Neuronal stem cell (in vitro differentiated cells): ENCODE measurements around the gene DCAF8L2.
"Not testable (repeated sequence)": the region's sequence is repeated elsewhere in the genome, so short reads cannot be mapped to it uniquely, and the experiment has no call there.

Experiments used
- DNase-seq: peaks from one replicate; pipeline ENCODE4 v3.0.0-alpha.2; 2013; ENCODE audit warnings: low spot score
- H2AFZ ChIP-seq: one replicate; pipeline ENCODE4 v1.6.1; 2013; ENCODE audit warnings: mild to moderate bottlenecking, low read length, inconsistent platforms
- H2AK5ac ChIP-seq: 2 replicates; pipeline ENCODE4 v1.6.1; 2013; ENCODE audit warnings: low read depth, mild to moderate bottlenecking, inconsistent platforms, low read length, moderate library complexity, mixed read lengths
- H2BK120ac ChIP-seq: 2 replicates; pipeline ENCODE4 v1.6.1; 2013; ENCODE audit warnings: low read depth, mild to moderate bottlenecking, inconsistent platforms, low read length, moderate library complexity, mixed read lengths
- H2BK12ac ChIP-seq: one replicate; pipeline ENCODE4 v1.6.1; 2013; ENCODE audit warnings: low read length, inconsistent platforms
- H2BK15ac ChIP-seq: 2 replicates; pipeline ENCODE4 v1.6.1; 2013; ENCODE audit warnings: mild to moderate bottlenecking, low read length, inconsistent platforms, mixed read lengths
- H2BK5ac ChIP-seq: one replicate; pipeline ENCODE4 v1.6.1; 2013; ENCODE audit warnings: inconsistent platforms, mild to moderate bottlenecking, low read length, moderate library complexity
- H3K14ac ChIP-seq: one replicate; pipeline ENCODE4 v1.6.1; 2013; ENCODE audit warnings: low read length, inconsistent platforms
- H3K18ac ChIP-seq: 2 replicates; pipeline ENCODE4 v1.6.1; 2013; ENCODE audit warnings: low read length, inconsistent platforms
- H3K23ac ChIP-seq: 2 replicates; pipeline ENCODE4 v1.6.1; 2013; ENCODE audit warnings: low read depth, mild to moderate bottlenecking, mixed read lengths, low read length, inconsistent platforms; ENCODE audit not compliant: poor library complexity
- H3K27ac ChIP-seq: replicated peaks from 3 replicates; pipeline ENCODE4 v1.5.1; 2013; ENCODE audit warnings: low read length, inconsistent platforms
- H3K27me3 ChIP-seq, 3 experiments: 2 replicates each; pipeline ENCODE4 v1.6.1; 2013; ENCODE audit warnings: low read length in 3 of 3, mild to moderate bottlenecking in 2 of 3, inconsistent platforms in 1 of 3, low read depth in 1 of 3, mixed read lengths in 1 of 3, moderate library complexity in 1 of 3; ENCODE audit not compliant: control insufficient read depth in 3 of 3, insufficient read depth in 3 of 3
- H3K36me3 ChIP-seq, 2 donors: replicated peaks in 1 of 2; 2 replicates each; pipeline ENCODE4 v1.6.1; 2013; ENCODE audit warnings: low read length in 2 of 2; ENCODE audit not compliant: control insufficient read depth in 2 of 2, insufficient read depth in 2 of 2
- H3K4ac ChIP-seq: 2 replicates; pipeline ENCODE4 v1.6.1; 2013; ENCODE audit warnings: inconsistent platforms, mild to moderate bottlenecking, low read length, moderate library complexity
- H3K4me1 ChIP-seq, 2 donors: 1 replicate in 1 of 2; 2 replicates in 1 of 2; pipeline ENCODE4 v1.6.1; 2013; ENCODE audit warnings: low read length in 2 of 2, low read depth in 1 of 2; ENCODE audit not compliant: control insufficient read depth in 2 of 2, insufficient read depth in 1 of 2
- H3K4me2 ChIP-seq: one replicate; pipeline ENCODE4 v1.6.1; 2013; ENCODE audit warnings: mild to moderate bottlenecking, low read length, inconsistent platforms; ENCODE audit not compliant: insufficient read depth, poor library complexity, severe bottlenecking
- H3K4me3 ChIP-seq, 2 donors: 2 replicates each; pipeline ENCODE4 v1.5.1; 2013; ENCODE audit warnings: low read length in 2 of 2, mild to moderate bottlenecking in 2 of 2, inconsistent platforms in 1 of 2, moderate library complexity in 1 of 2
- H3K79me1 ChIP-seq: one replicate; pipeline ENCODE4 v1.6.1; 2013; ENCODE audit warnings: low read depth, mild to moderate bottlenecking, inconsistent platforms, low read length, moderate library complexity
- H3K9ac ChIP-seq: one replicate; pipeline ENCODE4 v1.6.1; 2013; ENCODE audit warnings: mild to moderate bottlenecking, low read depth, low read length, inconsistent platforms; ENCODE audit not compliant: poor library complexity
- H3K9me3 ChIP-seq, 2 donors: replicated peaks in 1 of 2; 2 replicates each; pipeline versions ENCODE3 to v1.6.1; 2013; ENCODE audit warnings: low read length in 2 of 2, mild to moderate bottlenecking in 2 of 2, inconsistent platforms in 1 of 2, low read depth in 1 of 2, mixed read lengths in 1 of 2, moderate library complexity in 1 of 2; ENCODE audit not compliant: control insufficient read depth in 2 of 2, insufficient read depth in 1 of 2
- H4K8ac ChIP-seq: one replicate; pipeline ENCODE4 v1.6.1; 2013; ENCODE audit warnings: low read depth, mild to moderate bottlenecking, inconsistent platforms, low read length, moderate library complexity
- H4K91ac ChIP-seq: one replicate; pipeline ENCODE4 v1.6.1; 2013; ENCODE audit warnings: low read length, low read depth, mild to moderate bottlenecking, inconsistent platforms; ENCODE audit not compliant: poor library complexity
- WGBS, 2 donors: extraction: QIAGEN DNeasy Blood & Tissue Kit; methylation state at CpG; one replicate each; pipeline ENCODE4 v1.1.7; 2013; ENCODE audit warnings: missing lambda C conversion rate in 2 of 2, mixed read lengths in 1 of 2; ENCODE audit not compliant: insufficient read length in 2 of 2, insufficient replicate concordance in 1 of 2; ENCODE audit errors: extremely low coverage in 2 of 2; 5-methylcytosine and 5-hydroxymethylcytosine counted together

DCAF8L2 gene

GRCh38 chrX:27731962-27732361 is 141.8 kb downstream of the DCAF8L2 start:
- no peak overlapping the region for H3K4ac ChIP-seq
- no peak overlapping the region for H3K23ac ChIP-seq
- no peak overlapping the region for H2BK120ac ChIP-seq
- H3K4me1 ChIP-seq = no peaks in the 10 kb centered on the region
- H3K9me3 ChIP-seq = no peaks in the 10 kb centered on the region
- H2BK12ac ChIP-seq = no peak overlapping the region
- H2BK5ac ChIP-seq = no peak overlapping the region
- no peak overlapping the region for H3K4me2 ChIP-seq
- no peaks in the 10 kb centered on the region for H3K36me3 ChIP-seq
- no CpG with 5 or more reads among the region's 5 CpGs for WGBS, 2 donors
- H4K8ac ChIP-seq = no peak overlapping the region
- H3K4me3 ChIP-seq = no peak overlapping the region
- H3K79me1 ChIP-seq = no peaks in the 10 kb centered on the region
- no peak overlapping the region for H3K18ac ChIP-seq
- no peaks in the 10 kb centered on the region for H3K27me3 ChIP-seq
- no peak for DNase-seq
- no peak overlapping the region for H3K27ac ChIP-seq
- no peak overlapping the region for H3K9ac ChIP-seq
- no peak overlapping the region for H2AK5ac ChIP-seq
- H2BK15ac ChIP-seq = no peak overlapping the region
- H2AFZ ChIP-seq = no peak overlapping the region
- no peak overlapping the region for H4K91ac ChIP-seq
- no peak overlapping the region for H3K14ac ChIP-seq

- H2AK5ac ChIP-seq = no peak overlapping the region
- H3K27me3 ChIP-seq = no peaks in the 10 kb centered on the region
- no peak overlapping the region for H3K14ac ChIP-seq
- no peak for DNase-seq
- no peaks in the 10 kb centered on the region for H3K9me3 ChIP-seq
- H2BK5ac ChIP-seq = no peak overlapping the region
- no peaks in the 10 kb centered on the region for H3K36me3 ChIP-seq
- no peaks in the 10 kb centered on the region for H3K79me1 ChIP-seq
- H3K18ac ChIP-seq = no peak overlapping the region
- no peak overlapping the region for H3K27ac ChIP-seq
- H3K4me3 ChIP-seq = no peak overlapping the region
- no peak overlapping the region for H3K4ac ChIP-seq
- no peak overlapping the region for H3K9ac ChIP-seq
- H2BK120ac ChIP-seq = no peak overlapping the region
- no peak overlapping the region for H2BK12ac ChIP-seq
- no peak overlapping the region for H3K23ac ChIP-seq
- H4K91ac ChIP-seq = no peak overlapping the region
- H4K8ac ChIP-seq = no peak overlapping the region
- H2BK15ac ChIP-seq = no peak overlapping the region
- no peaks in the 10 kb centered on the region for H3K4me1 ChIP-seq
- no CpG with 5 or more reads among the region's 3 CpGs for WGBS, 2 donors
- no peak overlapping the region for H2AFZ ChIP-seq
- no peak overlapping the region for H3K4me2 ChIP-seq
Observed at GRCh38 chrX:27735914-27736313, 145.8 kb downstream of the DCAF8L2 start.

- Histone ChIP-seq H3K9me3 (no peaks in the 10 kb centered on the region), H2BK5ac (no peak overlapping the region), H3K4ac (no peak overlapping the region), H3K23ac (no peak overlapping the region), H3K4me1 (no peaks in the 10 kb centered on the region), H3K18ac (no peak overlapping the region), H2BK12ac (no peak overlapping the region), H3K14ac (no peak overlapping the region), H4K91ac (no peak overlapping the region), H3K4me2 (no peak overlapping the region), H3K36me3 (no peaks in the 10 kb centered on the region), H2AFZ (no peak overlapping the region), H2BK15ac (no peak overlapping the region), H2AK5ac (no peak overlapping the region), H3K27me3 (no peaks in the 10 kb centered on the region), H2BK120ac (no peak overlapping the region), H4K8ac (no peak overlapping the region), H3K4me3 (no peak overlapping the region), H3K27ac (no peak overlapping the region), H3K79me1 (no peaks in the 10 kb centered on the region), H3K9ac (no peak overlapping the region)
- no CpG with 5 or more reads among the region's 5 CpGs for WGBS, 2 donors
- no peak for DNase-seq
Observed at GRCh38 chrX:27740933-27741332, 150.8 kb downstream of the DCAF8L2 start.

- H3K4me3 ChIP-seq, H3K79me1 ChIP-seq, H2BK12ac ChIP-seq, H3K18ac ChIP-seq, H2BK15ac ChIP-seq, H2AFZ ChIP-seq, H3K27me3 ChIP-seq, H3K36me3 ChIP-seq, H3K4me1 ChIP-seq, H4K91ac ChIP-seq, H3K27ac ChIP-seq, H2BK120ac ChIP-seq, H4K8ac ChIP-seq, DNase-seq, H3K14ac ChIP-seq, H3K23ac ChIP-seq, H3K9me3 ChIP-seq, H2AK5ac ChIP-seq, H2BK5ac ChIP-seq, H3K4ac ChIP-seq, H3K4me2 ChIP-seq, H3K9ac ChIP-seq: not testable (repeated sequence)
- no CpG with 5 or more reads among the region's 9 CpGs for WGBS, 2 donors
Observed at GRCh38 chrX:27743521-27743920, 153.4 kb downstream of the DCAF8L2 start.
